GM18502 (cell line): Measurements from ENCODE around the gene F8A1.
"Not testable (repeated sequence)": the region's sequence is repeated elsewhere in the genome, so short reads cannot be mapped to it uniquely, and the experiment has no call there.

ENCODE experiments used
- ATAC-seq: cut with Tn5 transposase; IDR thresholded peaks from one replicate; pipeline ENCODE4 v1.9.1; 2021; ENCODE audit warnings: mild to moderate bottlenecking; ENCODE audit not compliant: unreplicated experiment, poor library complexity

The F8A1 gene

GRCh38 chrX:154886069-154886788 lies at the start of gene F8A1:
Gene F8A1 (plus strand): TSS chrX:154886355. CDS start chrX:154886375, 20 bp downstream.
- ATAC-seq, result peak; percentile 72

GRCh38 chrX:154840856-154841255 lies 45.3 kb upstream of the F8A1 start:
- ATAC-seq, result no peak

- ATAC-seq, result no peak
These were observed 35.1 kb upstream of the F8A1 start for GRCh38 chrX:154850957-154851611.

GRCh38 chrX:154855256-154855655 lies 30.9 kb upstream of the F8A1 start:
- ATAC-seq, result no peak

- not testable (repeated sequence) for ATAC-seq
These were observed 17.6 kb upstream of the F8A1 start for GRCh38 chrX:154868522-154868921.

- ATAC-seq, result no peak
These were observed 12.8 kb upstream of the F8A1 start for GRCh38 chrX:154873329-154873728.

GRCh38 chrX:154884069-154884468 lies 2.1 kb upstream of the F8A1 start:
- ATAC-seq, result not testable (repeated sequence)

- not testable (repeated sequence) for ATAC-seq
These were observed 1.1 kb upstream of the F8A1 start for GRCh38 chrX:154885057-154885456.

- not testable (repeated sequence) for ATAC-seq
These were observed 606 bp upstream of the F8A1 start for GRCh38 chrX:154885549-154885948.

- peak; percentile 53 for ATAC-seq
These were observed 650 bp downstream of the F8A1 start for GRCh38 chrX:154886789-154887221.

GRCh38 chrX:154890990-154891639 lies 5.0 kb downstream of the F8A1 start:
- no peak for ATAC-seq

GRCh38 chrX:154892296-154892695 lies 6.1 kb downstream of the F8A1 start:
- no peak for ATAC-seq

GRCh38 chrX:154900323-154900722 lies 14.2 kb downstream of the F8A1 start:
- ATAC-seq, result no peak

GRCh38 chrX:154902408-154902807 lies 16.3 kb downstream of the F8A1 start:
- ATAC-seq, result no peak

- ATAC-seq, result no peak
These were observed 22.7 kb downstream of the F8A1 start for GRCh38 chrX:154908821-154909220.

GRCh38 chrX:154910048-154910447 lies 23.9 kb downstream of the F8A1 start:
- not testable (repeated sequence) for ATAC-seq

- not testable (repeated sequence) for ATAC-seq
These were observed 24.4 kb downstream of the F8A1 start for GRCh38 chrX:154910528-154910927.

GRCh38 chrX:154914052-154914451 lies 27.9 kb downstream of the F8A1 start:
- ATAC-seq, result no peak

GRCh38 chrX:154918060-154918483 lies 31.9 kb downstream of the F8A1 start:
- ATAC-seq, result peak; percentile 80

GRCh38 chrX:154924771-154925170 lies 38.6 kb downstream of the F8A1 start:
- not testable (repeated sequence) for ATAC-seq
